ENCODE data around the gene SP4. TPM values are rescaled to one million over a fixed set of nuclear protein-coding genes. Genes with fewer than 3 reads are reported as not detected.

SP4 gene
- total RNA-seq, 6 donors from 2014 or later = 2.4 to 19.3 (median 9.5) TPM

- ATAC-seq (ENCODE audit: low FRiP score in 2 of 2) = no peak
- Histone ChIP-seq H3K27ac (no peak overlapping the region), H3K4me3 (no peak overlapping the region), H3K9me3 (peaks cover 0 to 6% (median 3%) of the 10 kb centered on the region in 4 donors), H3K4me1 (no peaks in the 10 kb centered on the region), H3K36me3 (no peaks in the 10 kb centered on the region), H3K27me3 (no peaks in the 10 kb centered on the region)
- WGBS, 2 donors = 83 to 87% methylated on average over 6 of the region's 6 CpGs
- DNase-seq = no peak
- TF ChIP-seq POLR2AphosphoS5 (IDR thresholded peaks at IDR 0.05) (no peak), CTCF (IDR thresholded peaks at IDR 0.05) (no peak), EP300 (IDR thresholded peaks at IDR 0.05) (no peak), POLR2A (IDR thresholded peaks at IDR 0.05) (no peak)
Measured at GRCh38 chr7:21500117-21500832, 72.4 kb downstream of the SP4 start.

GRCh38 chr7:21504021-21504420 is 76.1 kb downstream of the SP4 start:
- ATAC-seq (ENCODE audit: low FRiP score in 2 of 2) = no peak
- Histone ChIP-seq H3K4me3 (no peak overlapping the region), H3K27ac (no peak overlapping the region), H3K4me1 (no peaks in the 10 kb centered on the region), H3K36me3 (no peaks in the 10 kb centered on the region), H3K27me3 (no peaks in the 10 kb centered on the region), H3K9me3 (no peaks in the 10 kb centered on the region)
- no peak for DNase-seq
- TF ChIP-seq EP300 (IDR thresholded peaks at IDR 0.05) = no peak
- 70 to 87% methylated on average over 2 of the region's 2 CpGs for WGBS, 2 donors

GRCh38 chr7:21507627-21508343 is 79.9 kb downstream of the SP4 start:
- DNase-seq (peak in 1 of 2 donors; percentile 11), ATAC-seq (ENCODE audit: low FRiP score in 2 of 2) (peak; percentile 63 to 68)
- WGBS, 2 donors = 81% methylated on average over 4 to 8 of the region's 8 CpGs
- Histone ChIP-seq H3K9me3 (no peaks in the 10 kb centered on the region), H3K27me3 (no peaks in the 10 kb centered on the region), H3K4me3 (no peak overlapping the region), H3K4me1 (no peaks in the 10 kb centered on the region), H3K27ac (no peak overlapping the region), H3K36me3 (peaks cover 0 to 12% (median 2%) of the 10 kb centered on the region in 4 donors)
- TF ChIP-seq POLR2AphosphoS5 (IDR thresholded peaks at IDR 0.05) (no peak), EP300 (IDR thresholded peaks at IDR 0.05) (no peak), CTCF (IDR thresholded peaks at IDR 0.05) (peak; percentile 64 to 75 (median 68)), POLR2A (IDR thresholded peaks at IDR 0.05) (no peak)

GRCh38 chr7:21508538-21508937 is 80.7 kb downstream of the SP4 start:
- Histone ChIP-seq H3K9me3 (no peaks in the 10 kb centered on the region), H3K4me1 (no peaks in the 10 kb centered on the region), H3K27ac (no peak overlapping the region), H3K27me3 (no peaks in the 10 kb centered on the region), H3K36me3 (peaks cover 0 to 12% (median 2%) of the 10 kb centered on the region in 4 donors), H3K4me3 (no peak overlapping the region)
- ATAC-seq (ENCODE audit: low FRiP score in 2 of 2) (no peak), DNase-seq (no peak)
- 97 to 100% methylated on average over 3 of the region's 3 CpGs for WGBS, 2 donors
- TF ChIP-seq POLR2A (IDR thresholded peaks at IDR 0.05) = no peak
- TF ChIP-seq EP300 (IDR thresholded peaks at IDR 0.05) = no peak
- TF ChIP-seq CTCF (IDR thresholded peaks at IDR 0.05) = no peak
- no peak for TF ChIP-seq POLR2AphosphoS5 (IDR thresholded peaks at IDR 0.05)

- no peak overlapping the region for H3K4me3 ChIP-seq
- H3K9me3 ChIP-seq = no peaks in the 10 kb centered on the region
- H3K27me3 ChIP-seq = no peaks in the 10 kb centered on the region
- ATAC-seq (ENCODE audit: low FRiP score in 2 of 2) (no peak), DNase-seq (no peak)
- TF ChIP-seq EP300 (IDR thresholded peaks at IDR 0.05) (no peak), POLR2A (IDR thresholded peaks at IDR 0.05) (no peak)
- H3K27ac ChIP-seq = no peak overlapping the region
- no peaks in the 10 kb centered on the region for H3K4me1 ChIP-seq
- H3K36me3 ChIP-seq = peaks cover 0 to 12% (median 2%) of the 10 kb centered on the region in 4 donors
Measured at GRCh38 chr7:21514062-21514461, 86.2 kb downstream of the SP4 start.
